Gastrocnemius medialis (tissue), 4 donors: ENCODE results near the gene SNPH. TPM values are rescaled to one million over a fixed set of nuclear protein-coding genes. Genes with fewer than 3 reads are reported as not detected.

Source experiments
- ATAC-seq, 2 donors: fragments of 150-250 bp; one replicate each; pipeline ENCODE4 v1.9.1; 2016
- DNase-seq, 2 donors: peaks; one replicate each; pipeline ENCODE4 v3.0.0-alpha.2; 2019
- H3K27ac ChIP-seq, 4 donors: fragments of 200-600 bp; sonication (generic); 1 replicate in 1 of 4; 2 replicates in 3 of 4; pipeline ENCODE4 v1.5.1; 2016 to 2018; ENCODE audit warnings: mild to moderate bottlenecking in 2 of 4, moderate library complexity in 1 of 4
- H3K27me3 ChIP-seq, 3 donors: fragments of 200-600 bp; sonication (generic) in 2 of 3; 1 replicate in 1 of 3; 2 replicates in 2 of 3; pipeline versions ENCODE4 v1.5.1 to v1.6.0; 2016 to 2019; ENCODE audit warnings: mild to moderate bottlenecking in 1 of 3, moderate library complexity in 1 of 3
- H3K36me3 ChIP-seq, 2 donors: fragments of 200-600 bp; sonication (generic) in 1 of 2; one replicate each; pipeline ENCODE4 v1.5.1; 2017 to 2018
- H3K4me1 ChIP-seq, 2 donors: fragments of 200-600 bp; sonication (generic) in 1 of 2; one replicate each; pipeline ENCODE4 v1.5.1; 2016 to 2017; ENCODE audit warnings: mild to moderate bottlenecking in 2 of 2
- H3K4me3 ChIP-seq, 4 donors: fragments of 200-600 bp; sonication (generic) in 3 of 4; 1 replicate in 1 of 4; 2 replicates in 3 of 4; pipeline ENCODE4 v1.5.1; 2016 to 2019; ENCODE audit warnings: mild to moderate bottlenecking in 2 of 4
- H3K9me3 ChIP-seq, 3 donors: fragments of 200-600 bp; sonication (generic) in 2 of 3; 1 replicate in 1 of 3; 2 replicates in 2 of 3; pipeline ENCODE4 v1.5.1; 2016 to 2019
- POLR2A ChIP-seq, 2 donors: fragments of 450-650 bp; IDR thresholded peaks; one replicate each; pipeline ENCODE4 v1.6.1; 2017; ENCODE audit warnings: antibody characterized with exemption in 2 of 2, mild to moderate bottlenecking in 2 of 2, moderate library complexity in 2 of 2
- in situ Hi-C, 4 donors: fragments of 200-750 bp; cut with MboI; loops; one replicate each; pipeline versions ENCODE4 v1.15.0 to v1.8.0; 2017; ENCODE audit warnings: low sequenced_read_pairs in 4 of 4
- intact Hi-C: fragments of 100-400 bp; cut with DNase I; formaldehyde crosslinking; loops from one replicate; pipeline ENCODE4 v1.15.1; 2023; ENCODE audit warnings: low total_unique reads
- total RNA-seq, 4 donors: library from RNA; depleted of rRNA; stranded (reverse); fragments of >200 nt; gene quantifications; one replicate each; pipeline versions ENCODE4 v1.1.0 to v1.2.3, GENCODE V29; 2016
- TF ChIP-seq, protein P1 (sequence below), 5 experiments: fragments of 450-650 bp in 3 of 5; fragments of 200-600 bp in 2 of 5; sonication (generic) in 2 of 5; IDR thresholded peaks in 4 of 5; conservative IDR thresholded peaks in 1 of 5; 1 replicate in 4 of 5; 2 replicates in 1 of 5; pipeline ENCODE4 v1.5.1; 2016 to 2019; ENCODE audit warnings: antibody characterized with exemption in 5 of 5, mild to moderate bottlenecking in 3 of 5, moderate library complexity in 3 of 5

Gene SNPH
- total RNA-seq, 4 donors from 2014 or later, result 3.1 to 27.4 (median 15.9) TPM

DNA sequence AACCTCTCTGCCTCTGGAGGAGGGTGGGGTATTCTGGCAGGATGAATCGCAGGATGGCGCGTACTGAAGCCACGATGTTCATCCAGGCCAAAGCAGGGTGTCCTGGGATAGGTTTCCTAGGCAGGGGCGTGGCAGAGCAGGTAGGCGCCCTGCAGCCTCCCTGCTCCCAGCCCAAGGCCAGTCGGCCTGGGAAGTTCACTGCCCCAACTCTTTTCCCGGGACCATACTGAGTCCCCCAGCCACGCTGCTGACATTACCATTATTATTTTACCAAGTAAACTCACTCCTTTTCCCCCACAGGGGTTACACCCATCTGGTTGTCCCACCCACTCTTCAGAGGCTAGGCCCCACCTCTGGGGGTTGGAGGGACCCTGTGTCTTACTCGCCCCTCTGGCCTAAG, 41.1 kb downstream of the SNPH start:
- H3K9me3 ChIP-seq, result no peaks in the 10 kb centered on the region
- H3K27me3 ChIP-seq, result no peaks in the 10 kb centered on the region
- intact Hi-C loops, result no loop called here
- ATAC-seq (no peak), DNase-seq (no peak)
- no peak for TF ChIP-seq POLR2A (IDR thresholded peaks at IDR 0.05)
- TF ChIP-seq, protein P1, sequence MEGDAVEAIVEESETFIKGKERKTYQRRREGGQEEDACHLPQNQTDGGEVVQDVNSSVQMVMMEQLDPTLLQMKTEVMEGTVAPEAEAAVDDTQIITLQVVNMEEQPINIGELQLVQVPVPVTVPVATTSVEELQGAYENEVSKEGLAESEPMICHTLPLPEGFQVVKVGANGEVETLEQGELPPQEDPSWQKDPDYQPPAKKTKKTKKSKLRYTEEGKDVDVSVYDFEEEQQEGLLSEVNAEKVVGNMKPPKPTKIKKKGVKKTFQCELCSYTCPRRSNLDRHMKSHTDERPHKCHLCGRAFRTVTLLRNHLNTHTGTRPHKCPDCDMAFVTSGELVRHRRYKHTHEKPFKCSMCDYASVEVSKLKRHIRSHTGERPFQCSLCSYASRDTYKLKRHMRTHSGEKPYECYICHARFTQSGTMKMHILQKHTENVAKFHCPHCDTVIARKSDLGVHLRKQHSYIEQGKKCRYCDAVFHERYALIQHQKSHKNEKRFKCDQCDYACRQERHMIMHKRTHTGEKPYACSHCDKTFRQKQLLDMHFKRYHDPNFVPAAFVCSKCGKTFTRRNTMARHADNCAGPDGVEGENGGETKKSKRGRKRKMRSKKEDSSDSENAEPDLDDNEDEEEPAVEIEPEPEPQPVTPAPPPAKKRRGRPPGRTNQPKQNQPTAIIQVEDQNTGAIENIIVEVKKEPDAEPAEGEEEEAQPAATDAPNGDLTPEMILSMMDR (IDR thresholded peaks at IDR 0.05 in 4 of 5, conservative IDR thresholded peaks at IDR 0.05 in 1 of 5), result no peak
- no peaks in the 10 kb centered on the region for H3K36me3 ChIP-seq
- no peaks in the 10 kb centered on the region for H3K4me1 ChIP-seq
- in situ Hi-C loops, result no loop called here
- H3K4me3 ChIP-seq, result no peak overlapping the region
- no peak overlapping the region for H3K27ac ChIP-seq

DNA sequence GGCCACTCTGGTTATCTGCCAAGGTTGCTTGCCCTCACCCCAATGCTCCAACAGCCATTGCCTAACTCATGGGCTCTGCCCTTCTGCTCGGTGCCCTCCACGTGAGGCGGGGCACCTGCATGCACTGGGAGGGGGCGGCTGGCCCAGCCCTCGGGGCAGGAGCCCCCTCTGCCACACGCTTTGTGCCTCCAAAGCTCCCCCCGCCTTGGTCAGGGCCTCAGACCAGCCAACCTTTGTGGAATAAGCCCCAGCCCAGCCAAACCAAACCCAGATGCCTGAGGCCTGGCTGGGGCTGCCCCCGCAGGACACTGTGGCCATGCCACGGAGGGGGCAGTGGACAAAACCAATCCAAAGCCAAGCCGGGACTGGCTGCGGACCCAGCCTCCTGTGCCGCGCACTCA, 41.5 kb downstream of the SNPH start:
- no peaks in the 10 kb centered on the region for H3K9me3 ChIP-seq
- H3K27me3 ChIP-seq, result no peaks in the 10 kb centered on the region
- intact Hi-C loops (no loop called here), in situ Hi-C loops (no loop called here)
- no peaks in the 10 kb centered on the region for H3K4me1 ChIP-seq
- DNase-seq (no peak), ATAC-seq (no peak)
- no peak overlapping the region for H3K27ac ChIP-seq
- TF ChIP-seq POLR2A (IDR thresholded peaks at IDR 0.05), result no peak
- TF ChIP-seq, protein P1 (IDR thresholded peaks at IDR 0.05 in 4 of 5, conservative IDR thresholded peaks at IDR 0.05 in 1 of 5), result no peak
- no peak overlapping the region for H3K4me3 ChIP-seq
- no peaks in the 10 kb centered on the region for H3K36me3 ChIP-seq

DNA sequence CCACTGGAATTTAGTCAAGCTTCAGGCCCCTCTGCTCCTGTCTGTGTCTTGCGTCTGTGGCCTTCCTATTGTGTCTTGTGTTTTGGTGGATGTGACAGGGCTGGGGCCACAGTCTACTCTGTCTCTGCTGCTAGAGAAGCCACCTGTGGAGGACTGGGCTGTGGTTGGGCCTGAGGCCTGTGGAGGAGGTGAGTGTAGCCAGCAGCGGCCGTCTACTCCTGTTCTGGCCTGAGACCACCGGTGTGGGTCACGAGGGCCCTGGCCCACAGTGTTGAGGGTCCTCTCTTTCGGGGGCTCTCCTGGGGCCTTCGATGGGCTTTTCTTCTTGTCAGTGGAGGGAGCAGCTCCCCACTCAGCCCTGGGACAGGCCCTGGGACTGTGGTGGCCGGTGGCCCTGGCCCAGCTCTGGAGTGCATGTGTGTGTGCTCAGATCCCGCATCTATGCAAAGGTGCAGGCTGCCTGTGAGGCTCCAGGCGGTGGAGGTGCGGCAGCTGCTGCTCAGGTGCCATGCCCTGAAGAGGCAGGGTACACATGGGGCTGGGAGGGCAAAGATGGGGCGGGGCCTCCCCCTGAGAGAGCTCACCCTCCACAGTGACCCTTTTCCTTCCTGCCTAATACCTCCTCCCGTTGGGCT, 42.1 kb downstream of the SNPH start:
- H3K9me3 ChIP-seq, result no peaks in the 10 kb centered on the region

DNA sequence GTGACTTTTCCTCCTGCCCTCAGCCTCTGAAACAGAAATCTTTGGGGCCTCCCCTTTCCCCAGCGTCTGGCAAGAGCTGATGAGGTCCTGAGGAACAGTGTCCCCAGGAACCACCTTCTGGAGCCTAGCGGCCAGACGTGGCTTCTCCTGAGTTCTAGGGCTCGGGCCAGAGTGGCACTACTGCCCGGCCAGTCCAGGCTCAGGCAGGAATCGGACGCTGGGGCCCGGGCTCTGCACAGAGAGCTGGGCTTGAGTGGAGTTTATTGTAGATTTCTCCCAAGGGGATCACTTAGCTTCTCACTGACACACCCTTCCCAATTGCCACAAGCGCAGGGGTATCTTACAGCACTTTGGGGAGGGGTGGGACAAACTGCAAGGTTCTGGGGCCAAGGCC, 42.6 kb downstream of the SNPH start:
- DNase-seq (no peak), ATAC-seq (no peak)
- no peaks in the 10 kb centered on the region for H3K9me3 ChIP-seq
- no peaks in the 10 kb centered on the region for H3K36me3 ChIP-seq
- intact Hi-C loops, result no loop called here
- no peak overlapping the region for H3K4me3 ChIP-seq
- no peak overlapping the region for H3K27ac ChIP-seq
- peaks cover 0 to 6% of the 10 kb centered on the region in 2 donors for H3K4me1 ChIP-seq
- TF ChIP-seq POLR2A (IDR thresholded peaks at IDR 0.05), result no peak
- TF ChIP-seq, protein P1 (IDR thresholded peaks at IDR 0.05 in 4 of 5, conservative IDR thresholded peaks at IDR 0.05 in 1 of 5), result no peak
- in situ Hi-C loops, result no loop called here
- no peaks in the 10 kb centered on the region for H3K27me3 ChIP-seq

More for the DNA sequence above, 42.1 kb downstream of the SNPH start:
- H3K4me3 ChIP-seq, result no peak overlapping the region
- in situ Hi-C loops, result no loop called here
- H3K27me3 ChIP-seq, result no peaks in the 10 kb centered on the region
- TF ChIP-seq POLR2A (IDR thresholded peaks at IDR 0.05), result no peak
- TF ChIP-seq, protein P1 (IDR thresholded peaks at IDR 0.05 in 4 of 5, conservative IDR thresholded peaks at IDR 0.05 in 1 of 5), result no peak
- H3K36me3 ChIP-seq, result no peaks in the 10 kb centered on the region
- DNase-seq (no peak), ATAC-seq (no peak)
- intact Hi-C loops, result no loop called here
- no peak overlapping the region for H3K27ac ChIP-seq
- peaks cover 0 to under 1% of the 10 kb centered on the region in 2 donors for H3K4me1 ChIP-seq

DNA sequence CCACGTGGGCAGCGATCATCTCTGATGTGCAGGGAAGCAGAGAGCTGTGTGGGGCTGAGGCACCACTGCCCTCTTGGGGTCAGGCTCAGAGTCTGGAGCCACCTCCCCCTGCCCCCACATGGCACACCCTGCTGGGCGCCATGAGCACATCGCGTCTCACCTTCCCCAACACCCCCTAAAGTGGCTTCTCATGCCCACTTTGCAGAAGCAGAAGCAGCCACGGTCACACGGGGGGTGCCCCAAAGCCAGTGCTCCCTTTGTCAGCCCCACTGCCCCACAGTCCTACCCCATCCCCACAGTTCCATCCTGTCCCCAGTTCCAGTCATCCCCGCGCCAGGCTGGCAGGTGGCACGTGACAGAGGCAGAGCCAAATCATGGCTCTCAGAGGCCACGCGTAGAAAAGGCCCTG, 43.3 kb downstream of the SNPH start:
- no peak for DNase-seq
- ATAC-seq, result no peak
- intact Hi-C loops (no loop called here), in situ Hi-C loops (no loop called here)
- no peaks in the 10 kb centered on the region for H3K27me3 ChIP-seq
- H3K4me3 ChIP-seq, result no peak overlapping the region
- no peaks in the 10 kb centered on the region for H3K9me3 ChIP-seq
- no peaks in the 10 kb centered on the region for H3K36me3 ChIP-seq
- H3K27ac ChIP-seq, result no peak overlapping the region
- peaks cover 0 to 10% of the 10 kb centered on the region in 2 donors for H3K4me1 ChIP-seq
- TF ChIP-seq, protein P1 (IDR thresholded peaks at IDR 0.05 in 4 of 5, conservative IDR thresholded peaks at IDR 0.05 in 1 of 5), result no peak
- no peak for TF ChIP-seq POLR2A (IDR thresholded peaks at IDR 0.05)
